Esophagus squamous epithelium (tissue), 5 donors: ENCODE results near the gene CYBC1. TPM values are rescaled to one million over a fixed set of nuclear protein-coding genes. Genes with fewer than 3 reads are reported as not detected.

Experiments used
- DNase-seq: peaks from one replicate; lab custom pipeline; 2025; lab: John Stamatoyannopoulos, UW
- H3K27ac ChIP-seq, 4 donors: fragments of 200-600 bp; sonication (generic); one replicate each; pipeline ENCODE4 v1.5.1; 2016 to 2019; ENCODE audit warnings: mild to moderate bottlenecking in 1 of 4
- H3K27me3 ChIP-seq, 4 donors: fragments of 200-600 bp; sonication (generic); 1 replicate in 3 of 4; 2 replicates in 1 of 4; pipeline versions ENCODE4 v1.5.1 to v1.6.0; 2017 to 2021; ENCODE audit warnings: antibody characterized with exemption in 1 of 4
- H3K36me3 ChIP-seq, 3 donors: fragments of 200-600 bp; sonication (generic); one replicate each; pipeline ENCODE4 v1.5.1; 2016 to 2019
- H3K4me1 ChIP-seq, 3 donors: fragments of 200-600 bp; sonication (generic); one replicate each; pipeline ENCODE4 v1.5.1; 2017 to 2019
- H3K4me3 ChIP-seq, 4 donors: fragments of 200-600 bp; sonication (generic); 1 replicate in 3 of 4; 2 replicates in 1 of 4; pipeline ENCODE4 v1.5.1; 2016 to 2019; ENCODE audit warnings: mild to moderate bottlenecking in 2 of 4, moderate library complexity in 1 of 4
- H3K9me3 ChIP-seq, 3 donors: fragments of 200-600 bp; sonication (generic); one replicate each; pipeline ENCODE4 v1.5.1; 2016 to 2019
- CTCF ChIP-seq, 6 experiments: fragments of 450-650 bp in 4 of 6; fragments of 200-600 bp in 2 of 6; sonication (generic) in 2 of 6; IDR thresholded peaks; one replicate each; pipeline ENCODE4 v1.5.1; 2016 to 2019; ENCODE audit warnings: antibody characterized with exemption in 6 of 6, mild to moderate bottlenecking in 4 of 6, moderate library complexity in 4 of 6
- POLR2A ChIP-seq, 4 donors: fragments of 450-650 bp; IDR thresholded peaks; one replicate each; pipeline ENCODE4 v1.6.1; 2017; ENCODE audit warnings: antibody characterized with exemption in 4 of 4, mild to moderate bottlenecking in 4 of 4, moderate library complexity in 3 of 4
- WGBS, 2 donors: methylation state at CpG; one replicate each; pipeline ENCODE4 v1.1.5; 2018; 5-methylcytosine and 5-hydroxymethylcytosine counted together
- intact Hi-C: fragments of 100-400 bp; cut with DNase I; formaldehyde crosslinking; loops from one replicate; pipeline ENCODE4 v1.15.0; 2022
- total RNA-seq, 4 donors: library from RNA; depleted of rRNA; stranded (reverse); fragments of >200 nt; gene quantifications; one replicate each; pipeline ENCODE4 v1.1.0, GENCODE V29; 2016
- donor health status: DM: yes; HTN: yes; CAD: no.

The CYBC1 gene
- total RNA-seq, 4 donors from 2014 or later = 31.7 to 74.3 (median 51.1) TPM

- DNase-seq = no peak
- H3K27me3 ChIP-seq = no peaks in the 10 kb centered on the region
- TF ChIP-seq POLR2A (IDR thresholded peaks at IDR 0.05) = no peak
- TF ChIP-seq CTCF (IDR thresholded peaks at IDR 0.05) = no peak
- intact Hi-C loops = no loop called here
- WGBS, 2 donors = 63 to 87% methylated on average over 7 to 9 of the region's 18 CpGs
- H3K4me3 ChIP-seq = no peak overlapping the region
- H3K36me3 ChIP-seq = peaks cover 0 to 75% (median 0%) of the 10 kb centered on the region in 3 donors
- no peaks in the 10 kb centered on the region for H3K9me3 ChIP-seq
- peaks cover 0 to 40% (median 8%) of the 10 kb centered on the region in 3 donors for H3K4me1 ChIP-seq
- H3K27ac ChIP-seq = peak overlapping the region in 3 of 4 donors; percentile 31 to 54 (median 38)
Measured at GRCh38 chr17:82399601-82400101, 50.9 kb downstream of the CYBC1 start.

- no peaks in the 10 kb centered on the region for H3K9me3 ChIP-seq
- peaks cover 0 to 40% (median 8%) of the 10 kb centered on the region in 3 donors for H3K4me1 ChIP-seq
- no peak for DNase-seq
- TF ChIP-seq POLR2A (IDR thresholded peaks at IDR 0.05) (no peak), CTCF (IDR thresholded peaks at IDR 0.05) (no peak)
- peak overlapping the region in 1 of 4 donors; percentile 54 for H3K27ac ChIP-seq
- intact Hi-C loops = no loop called here
- H3K27me3 ChIP-seq = no peaks in the 10 kb centered on the region
- 41 to 61% methylated on average over 6 to 8 of the region's 13 CpGs for WGBS, 2 donors
- H3K36me3 ChIP-seq = peaks cover 0 to 76% (median 0%) of the 10 kb centered on the region in 3 donors
- H3K4me3 ChIP-seq = no peak overlapping the region
Measured at GRCh38 chr17:82399041-82399441, 51.5 kb downstream of the CYBC1 start.

GRCh38 chr17:82397449-82398335 lies 52.9 kb downstream of the CYBC1 start:
- H3K36me3 ChIP-seq = peaks cover 0 to 76% (median 0%) of the 10 kb centered on the region in 3 donors
- no peak overlapping the region for H3K4me3 ChIP-seq
- no peak for DNase-seq
- H3K4me1 ChIP-seq = peaks cover 0 to 40% (median 8%) of the 10 kb centered on the region in 3 donors
- no peak for TF ChIP-seq POLR2A (IDR thresholded peaks at IDR 0.05)
- no peak for TF ChIP-seq CTCF (IDR thresholded peaks at IDR 0.05)
- 83 to 93% methylated on average over 4 to 9 of the region's 38 CpGs for WGBS, 2 donors
- H3K27me3 ChIP-seq = no peaks in the 10 kb centered on the region
- peak overlapping the region in 1 of 4 donors; percentile 3 for H3K27ac ChIP-seq
- intact Hi-C loops = no loop called here
- H3K9me3 ChIP-seq = no peaks in the 10 kb centered on the region

- peak overlapping the region in 2 of 4 donors; percentile 2 to 27 for H3K27ac ChIP-seq
- peaks cover 0 to 40% (median 8%) of the 10 kb centered on the region in 3 donors for H3K4me1 ChIP-seq
- intact Hi-C loops = no loop called here
- H3K36me3 ChIP-seq = peaks cover 0 to 76% (median 0%) of the 10 kb centered on the region in 3 donors
- DNase-seq = no peak
- no peaks in the 10 kb centered on the region for H3K9me3 ChIP-seq
- no peak for TF ChIP-seq POLR2A (IDR thresholded peaks at IDR 0.05)
- no peak for TF ChIP-seq CTCF (IDR thresholded peaks at IDR 0.05)
- 58 to 64% methylated on average over 2 to 5 of the region's 19 CpGs for WGBS, 2 donors
- H3K4me3 ChIP-seq = no peak overlapping the region
- no peaks in the 10 kb centered on the region for H3K27me3 ChIP-seq
Measured at GRCh38 chr17:82396601-82397435, 53.7 kb downstream of the CYBC1 start.
